ENCODE measurements around the gene POU3F1. TPM values are rescaled to one million over a fixed set of nuclear protein-coding genes. Genes with fewer than 3 reads are reported as not detected.

The POU3F1 gene
- total RNA-seq, 1 donor from 2014 or later: not detected

DNA sequence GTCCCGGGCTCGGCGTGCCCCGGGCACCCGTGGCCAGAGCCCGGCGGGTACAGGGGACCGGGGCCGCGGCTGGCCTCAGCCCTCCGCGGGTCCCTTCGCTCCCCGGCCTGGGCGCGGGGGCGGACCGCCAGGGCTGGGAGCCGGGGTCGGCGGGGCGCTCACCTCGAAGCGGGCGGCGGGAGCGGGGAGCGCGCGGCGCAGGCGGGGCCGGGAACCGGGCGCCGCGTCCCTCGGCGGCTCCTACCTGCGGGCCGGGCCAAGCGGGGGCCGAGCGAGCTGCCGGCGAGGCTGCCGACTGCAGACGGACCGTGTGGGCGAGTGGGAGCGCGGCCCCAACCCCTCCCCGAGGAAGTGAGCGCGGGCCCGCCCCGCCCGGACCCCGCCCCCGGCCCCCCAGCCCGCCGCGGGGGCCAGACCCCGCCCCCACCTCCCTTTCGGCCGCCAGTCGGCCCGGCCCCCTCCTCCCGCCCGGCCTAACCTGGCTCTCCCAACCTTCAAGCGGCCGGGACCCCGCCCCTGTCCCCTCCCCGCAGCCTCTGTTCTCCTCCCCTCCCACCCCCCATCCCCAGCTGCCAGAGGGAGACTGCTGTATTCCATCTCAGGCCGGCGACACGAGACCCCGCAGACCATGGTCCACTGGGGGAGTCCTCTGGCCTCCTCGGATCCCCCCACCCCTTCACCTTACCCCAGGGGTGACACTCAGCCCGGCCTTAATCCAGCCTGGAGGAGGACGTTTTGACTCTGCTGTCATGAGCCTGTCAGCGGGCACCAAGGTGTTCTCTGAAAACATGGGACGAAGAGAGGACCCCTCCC, 41.2 kb downstream of the POU3F1 start, which contains the start of gene FHL3:
TSS of gene FHL3 (minus strand) at position 320 of the 813 bp plus-strand sequence. CDS start 6,102 bp downstream, outside the sequence.
- H3K27ac ChIP-seq: peak within 1 kb of the TSS; percentile 88
- peak within 1 kb of the TSS; percentile 73 to 80 for H3K4me3 ChIP-seq
- H3K9me3 ChIP-seq: no peaks in the 10 kb centered on the region
- peaks cover 45% of the 10 kb centered on the region for H3K4me1 ChIP-seq
- TF ChIP-seq, protein P1, sequence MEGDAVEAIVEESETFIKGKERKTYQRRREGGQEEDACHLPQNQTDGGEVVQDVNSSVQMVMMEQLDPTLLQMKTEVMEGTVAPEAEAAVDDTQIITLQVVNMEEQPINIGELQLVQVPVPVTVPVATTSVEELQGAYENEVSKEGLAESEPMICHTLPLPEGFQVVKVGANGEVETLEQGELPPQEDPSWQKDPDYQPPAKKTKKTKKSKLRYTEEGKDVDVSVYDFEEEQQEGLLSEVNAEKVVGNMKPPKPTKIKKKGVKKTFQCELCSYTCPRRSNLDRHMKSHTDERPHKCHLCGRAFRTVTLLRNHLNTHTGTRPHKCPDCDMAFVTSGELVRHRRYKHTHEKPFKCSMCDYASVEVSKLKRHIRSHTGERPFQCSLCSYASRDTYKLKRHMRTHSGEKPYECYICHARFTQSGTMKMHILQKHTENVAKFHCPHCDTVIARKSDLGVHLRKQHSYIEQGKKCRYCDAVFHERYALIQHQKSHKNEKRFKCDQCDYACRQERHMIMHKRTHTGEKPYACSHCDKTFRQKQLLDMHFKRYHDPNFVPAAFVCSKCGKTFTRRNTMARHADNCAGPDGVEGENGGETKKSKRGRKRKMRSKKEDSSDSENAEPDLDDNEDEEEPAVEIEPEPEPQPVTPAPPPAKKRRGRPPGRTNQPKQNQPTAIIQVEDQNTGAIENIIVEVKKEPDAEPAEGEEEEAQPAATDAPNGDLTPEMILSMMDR (IDR thresholded peaks at IDR 0.05): no peak
- TF ChIP-seq POLR2A (IDR thresholded peaks at IDR 0.05): peak in 1 of 2 donors; percentile 46
- peak in 1 of 2 donors; percentile 86 for DNase-seq (ENCODE audit: extremely low spot score in 2 of 2)
- no peaks in the 10 kb centered on the region for H3K27me3 ChIP-seq
- intact Hi-C loops (cut with DNase I): no loop called here
- H3K36me3 ChIP-seq: no peaks in the 10 kb centered on the region

GRCh38 chr1:38004284-38005108, 42.1 kb downstream of the POU3F1 start:
- H3K27ac ChIP-seq: peak overlapping the region; percentile 88
- H3K4me1 ChIP-seq: peaks cover 54% of the 10 kb centered on the region
- H3K4me3 ChIP-seq: peak overlapping the region; percentile 73 to 80
- DNase-seq (ENCODE audit: extremely low spot score in 2 of 2): peak in 1 of 2 donors; percentile 96
- no peaks in the 10 kb centered on the region for H3K9me3 ChIP-seq
- no peaks in the 10 kb centered on the region for H3K36me3 ChIP-seq
- no peaks in the 10 kb centered on the region for H3K27me3 ChIP-seq
- intact Hi-C loops (cut with DNase I): no loop called here
- TF ChIP-seq, protein P1 (IDR thresholded peaks at IDR 0.05): no peak
- TF ChIP-seq POLR2AphosphoS5 (IDR thresholded peaks at IDR 0.05; ENCODE audit: insufficient read depth in 1 of 2, low read depth in 1 of 2): no peak
- TF ChIP-seq POLR2A (IDR thresholded peaks at IDR 0.05): no peak

- Histone ChIP-seq H3K36me3 (no peaks in the 10 kb centered on the region), H3K27ac (peak overlapping the region; percentile 88), H3K4me1 (peaks cover 64% of the 10 kb centered on the region), H3K9me3 (no peaks in the 10 kb centered on the region), H3K27me3 (no peaks in the 10 kb centered on the region), H3K4me3 (peak overlapping the region; percentile 73 to 80)
- no peak for DNase-seq (ENCODE audit: extremely low spot score in 2 of 2)
- TF ChIP-seq POLR2A (IDR thresholded peaks at IDR 0.05) (no peak), POLR2AphosphoS5 (IDR thresholded peaks at IDR 0.05; ENCODE audit: insufficient read depth in 1 of 2, low read depth in 1 of 2) (no peak)
- TF ChIP-seq, protein P1 (IDR thresholded peaks at IDR 0.05): no peak
- intact Hi-C loops (cut with DNase I): no loop called here
These were observed 43.0 kb downstream of the POU3F1 start for GRCh38 chr1:38003261-38004250.

DNA sequence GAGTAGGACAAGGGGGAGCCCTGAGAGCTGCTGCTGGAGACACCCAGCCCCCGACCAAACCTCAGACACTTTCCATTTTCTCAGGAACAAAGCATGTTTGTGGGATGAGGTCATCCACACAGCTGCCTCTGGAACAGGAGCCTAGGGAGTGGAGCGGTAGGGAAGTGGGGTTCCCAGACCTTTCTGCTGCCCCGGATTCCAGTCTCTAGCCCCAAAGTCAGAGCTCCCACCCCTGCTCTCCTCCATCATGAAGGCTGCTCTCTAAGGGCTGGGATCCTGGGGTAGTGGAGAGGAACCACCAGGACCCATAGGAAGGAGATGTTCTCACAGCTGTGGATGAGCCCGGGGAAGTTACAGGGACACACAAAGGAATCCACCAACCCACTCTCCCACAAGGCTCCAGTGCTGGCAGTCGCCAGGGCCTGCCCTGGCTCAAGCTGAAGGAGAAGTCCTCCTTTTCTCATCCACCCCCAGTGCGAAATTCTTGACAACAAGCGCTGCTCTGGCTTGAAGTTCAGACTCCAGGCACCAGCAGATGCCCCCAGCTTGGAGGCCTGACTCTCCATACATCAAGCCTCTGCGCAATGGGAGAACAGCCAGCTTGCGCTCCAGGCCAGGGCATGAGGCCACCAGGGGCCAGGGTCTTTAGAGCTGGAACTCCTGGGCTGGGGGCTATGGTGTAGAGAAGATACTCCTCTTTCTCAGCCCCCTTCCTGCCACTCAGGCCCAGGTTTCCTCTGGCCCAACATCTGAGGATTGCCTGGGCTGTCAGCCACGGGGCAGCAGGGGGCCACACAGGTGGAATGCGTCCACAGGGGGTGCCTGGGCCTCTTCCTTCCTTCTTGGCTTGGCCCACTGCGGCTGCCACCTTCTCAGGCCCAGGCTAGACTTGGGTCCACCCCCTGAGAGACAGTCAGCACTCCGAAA, 45.8 kb downstream of the POU3F1 start:
- H3K9me3 ChIP-seq: no peaks in the 10 kb centered on the region
- TF ChIP-seq POLR2AphosphoS5 (IDR thresholded peaks at IDR 0.05; ENCODE audit: insufficient read depth in 1 of 2, low read depth in 1 of 2) (no peak), POLR2A (IDR thresholded peaks at IDR 0.05) (no peak)
- TF ChIP-seq, protein P1 (IDR thresholded peaks at IDR 0.05): no peak
- H3K27ac ChIP-seq: peak overlapping the region; percentile 93
- H3K4me3 ChIP-seq: peak overlapping the region in 1 of 2 donors; percentile 24
- intact Hi-C loops (cut with DNase I): no loop called here
- H3K27me3 ChIP-seq: no peaks in the 10 kb centered on the region
- H3K4me1 ChIP-seq: peaks cover 78% of the 10 kb centered on the region
- peak in 1 of 2 donors; percentile 88 for DNase-seq (ENCODE audit: extremely low spot score in 2 of 2)
- no peaks in the 10 kb centered on the region for H3K36me3 ChIP-seq

Measured in vagina (tissue), 2 donors.